NCI-H510A (cell line): Measurements from ENCODE around the gene KCNQ1OT1.

Experiments
- DNase-seq: peaks from one replicate; lab custom pipeline; 2025; lab: John Stamatoyannopoulos, UW

KCNQ1OT1 gene

GRCh38 chr11:2701898-2702434 is 2.2 kb upstream of the KCNQ1OT1 start:
- DNase-seq = no peak

- DNase-seq = no peak
Measured at GRCh38 chr11:2701230-2701629, 1.4 kb upstream of the KCNQ1OT1 start.

GRCh38 chr11:2700415-2701211 is 819 bp upstream of the KCNQ1OT1 start:
- no peak for DNase-seq

- no peak for DNase-seq
Measured at GRCh38 chr11:2699185-2699530, 636 bp downstream of the KCNQ1OT1 start.

- DNase-seq = no peak
Measured at GRCh38 chr11:2698386-2699184, 1.2 kb downstream of the KCNQ1OT1 start.

GRCh38 chr11:2697866-2698265 is 1.9 kb downstream of the KCNQ1OT1 start:
- no peak for DNase-seq

- no peak for DNase-seq
Measured at GRCh38 chr11:2696455-2696854, 3.3 kb downstream of the KCNQ1OT1 start.

GRCh38 chr11:2694995-2695939 is 4.5 kb downstream of the KCNQ1OT1 start:
- DNase-seq = no peak

GRCh38 chr11:2694495-2694894 is 5.3 kb downstream of the KCNQ1OT1 start:
- DNase-seq = no peak

- no peak for DNase-seq
Measured at GRCh38 chr11:2693271-2694261, 6.2 kb downstream of the KCNQ1OT1 start.

- DNase-seq = no peak
Measured at GRCh38 chr11:2691991-2692875, 7.6 kb downstream of the KCNQ1OT1 start.

- DNase-seq = no peak
Measured at GRCh38 chr11:2691355-2691761, 8.4 kb downstream of the KCNQ1OT1 start.

GRCh38 chr11:2690596-2691354 is 9.0 kb downstream of the KCNQ1OT1 start:
- DNase-seq = no peak

- DNase-seq = no peak
Measured at GRCh38 chr11:2689651-2690575, 9.9 kb downstream of the KCNQ1OT1 start.

- DNase-seq = no peak
Measured at GRCh38 chr11:2688381-2689231, 11.2 kb downstream of the KCNQ1OT1 start.

GRCh38 chr11:2687782-2688191 is 12.0 kb downstream of the KCNQ1OT1 start:
- DNase-seq = no peak

- no peak for DNase-seq
Measured at GRCh38 chr11:2687223-2687530, 12.6 kb downstream of the KCNQ1OT1 start.
